ENCODE measurements around the gene CLSTN3.

CLSTN3 gene

DNA sequence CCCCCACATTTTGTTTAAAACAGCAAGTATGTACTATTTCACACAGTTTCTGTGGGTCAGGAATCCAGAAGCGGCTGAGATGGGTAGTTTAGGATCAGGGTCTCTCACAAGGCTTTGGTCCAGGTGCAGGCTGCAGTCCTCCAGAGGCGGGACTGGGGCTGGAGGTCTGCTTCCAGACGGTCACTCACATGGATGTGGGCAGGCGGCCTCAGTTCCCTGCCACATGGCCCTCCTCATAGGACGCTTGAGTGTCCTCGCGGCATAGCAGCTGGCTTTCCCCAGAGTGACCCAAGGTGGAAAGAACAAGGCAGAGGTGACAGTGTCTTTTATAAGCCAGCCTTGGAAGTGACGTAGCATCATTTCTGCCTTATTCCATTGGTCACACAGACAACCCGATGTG, 13.3 kb upstream of the CLSTN3 start (continued):
- no peak for TF ChIP-seq ZNF645 (tag by site-specific recombination; IDR thresholded peaks at IDR 0.05)
- TF ChIP-seq, protein P1, sequence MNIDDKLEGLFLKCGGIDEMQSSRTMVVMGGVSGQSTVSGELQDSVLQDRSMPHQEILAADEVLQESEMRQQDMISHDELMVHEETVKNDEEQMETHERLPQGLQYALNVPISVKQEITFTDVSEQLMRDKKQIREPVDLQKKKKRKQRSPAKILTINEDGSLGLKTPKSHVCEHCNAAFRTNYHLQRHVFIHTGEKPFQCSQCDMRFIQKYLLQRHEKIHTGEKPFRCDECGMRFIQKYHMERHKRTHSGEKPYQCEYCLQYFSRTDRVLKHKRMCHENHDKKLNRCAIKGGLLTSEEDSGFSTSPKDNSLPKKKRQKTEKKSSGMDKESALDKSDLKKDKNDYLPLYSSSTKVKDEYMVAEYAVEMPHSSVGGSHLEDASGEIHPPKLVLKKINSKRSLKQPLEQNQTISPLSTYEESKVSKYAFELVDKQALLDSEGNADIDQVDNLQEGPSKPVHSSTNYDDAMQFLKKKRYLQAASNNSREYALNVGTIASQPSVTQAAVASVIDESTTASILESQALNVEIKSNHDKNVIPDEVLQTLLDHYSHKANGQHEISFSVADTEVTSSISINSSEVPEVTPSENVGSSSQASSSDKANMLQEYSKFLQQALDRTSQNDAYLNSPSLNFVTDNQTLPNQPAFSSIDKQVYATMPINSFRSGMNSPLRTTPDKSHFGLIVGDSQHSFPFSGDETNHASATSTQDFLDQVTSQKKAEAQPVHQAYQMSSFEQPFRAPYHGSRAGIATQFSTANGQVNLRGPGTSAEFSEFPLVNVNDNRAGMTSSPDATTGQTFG (tag by site-specific recombination; IDR thresholded peaks at IDR 0.05; ENCODE audit: borderline replicate concordance): no peak
- TF ChIP-seq, protein P2, sequence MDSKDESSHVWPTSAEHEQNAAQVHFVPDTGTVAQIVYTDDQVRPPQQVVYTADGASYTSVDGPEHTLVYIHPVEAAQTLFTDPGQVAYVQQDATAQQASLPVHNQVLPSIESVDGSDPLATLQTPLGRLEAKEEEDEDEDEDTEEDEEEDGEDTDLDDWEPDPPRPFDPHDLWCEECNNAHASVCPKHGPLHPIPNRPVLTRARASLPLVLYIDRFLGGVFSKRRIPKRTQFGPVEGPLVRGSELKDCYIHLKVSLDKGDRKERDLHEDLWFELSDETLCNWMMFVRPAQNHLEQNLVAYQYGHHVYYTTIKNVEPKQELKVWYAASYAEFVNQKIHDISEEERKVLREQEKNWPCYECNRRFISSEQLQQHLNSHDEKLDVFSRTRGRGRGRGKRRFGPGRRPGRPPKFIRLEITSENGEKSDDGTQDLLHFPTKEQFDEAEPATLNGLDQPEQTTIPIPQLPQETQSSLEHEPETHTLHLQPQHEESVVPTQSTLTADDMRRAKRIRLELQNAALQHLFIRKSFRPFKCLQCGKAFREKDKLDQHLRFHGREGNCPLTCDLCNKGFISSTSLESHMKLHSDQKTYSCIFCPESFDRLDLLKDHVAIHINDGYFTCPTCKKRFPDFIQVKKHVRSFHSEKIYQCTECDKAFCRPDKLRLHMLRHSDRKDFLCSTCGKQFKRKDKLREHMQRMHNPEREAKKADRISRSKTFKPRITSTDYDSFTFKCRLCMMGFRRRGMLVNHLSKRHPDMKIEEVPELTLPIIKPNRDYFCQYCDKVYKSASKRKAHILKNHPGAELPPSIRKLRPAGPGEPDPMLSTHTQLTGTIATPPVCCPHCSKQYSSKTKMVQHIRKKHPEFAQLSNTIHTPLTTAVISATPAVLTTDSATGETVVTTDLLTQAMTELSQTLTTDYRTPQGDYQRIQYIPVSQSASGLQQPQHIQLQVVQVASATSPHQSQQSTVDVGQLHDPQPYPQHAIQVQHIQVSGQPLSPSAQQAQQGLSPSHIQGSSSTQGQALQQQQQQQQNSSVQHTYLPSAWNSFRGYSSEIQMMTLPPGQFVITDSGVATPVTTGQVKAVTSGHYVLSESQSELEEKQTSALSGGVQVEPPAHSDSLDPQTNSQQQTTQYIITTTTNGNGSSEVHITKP (tag by site-specific recombination; IDR thresholded peaks at IDR 0.05): no peak
- no peak for TF ChIP-seq CTCF (tag by site-specific recombination; IDR thresholded peaks at IDR 0.05)
- no peak for TF ChIP-seq ZNF248 (tag by site-specific recombination; IDR thresholded peaks at IDR 0.05)
- TF ChIP-seq, protein P3, sequence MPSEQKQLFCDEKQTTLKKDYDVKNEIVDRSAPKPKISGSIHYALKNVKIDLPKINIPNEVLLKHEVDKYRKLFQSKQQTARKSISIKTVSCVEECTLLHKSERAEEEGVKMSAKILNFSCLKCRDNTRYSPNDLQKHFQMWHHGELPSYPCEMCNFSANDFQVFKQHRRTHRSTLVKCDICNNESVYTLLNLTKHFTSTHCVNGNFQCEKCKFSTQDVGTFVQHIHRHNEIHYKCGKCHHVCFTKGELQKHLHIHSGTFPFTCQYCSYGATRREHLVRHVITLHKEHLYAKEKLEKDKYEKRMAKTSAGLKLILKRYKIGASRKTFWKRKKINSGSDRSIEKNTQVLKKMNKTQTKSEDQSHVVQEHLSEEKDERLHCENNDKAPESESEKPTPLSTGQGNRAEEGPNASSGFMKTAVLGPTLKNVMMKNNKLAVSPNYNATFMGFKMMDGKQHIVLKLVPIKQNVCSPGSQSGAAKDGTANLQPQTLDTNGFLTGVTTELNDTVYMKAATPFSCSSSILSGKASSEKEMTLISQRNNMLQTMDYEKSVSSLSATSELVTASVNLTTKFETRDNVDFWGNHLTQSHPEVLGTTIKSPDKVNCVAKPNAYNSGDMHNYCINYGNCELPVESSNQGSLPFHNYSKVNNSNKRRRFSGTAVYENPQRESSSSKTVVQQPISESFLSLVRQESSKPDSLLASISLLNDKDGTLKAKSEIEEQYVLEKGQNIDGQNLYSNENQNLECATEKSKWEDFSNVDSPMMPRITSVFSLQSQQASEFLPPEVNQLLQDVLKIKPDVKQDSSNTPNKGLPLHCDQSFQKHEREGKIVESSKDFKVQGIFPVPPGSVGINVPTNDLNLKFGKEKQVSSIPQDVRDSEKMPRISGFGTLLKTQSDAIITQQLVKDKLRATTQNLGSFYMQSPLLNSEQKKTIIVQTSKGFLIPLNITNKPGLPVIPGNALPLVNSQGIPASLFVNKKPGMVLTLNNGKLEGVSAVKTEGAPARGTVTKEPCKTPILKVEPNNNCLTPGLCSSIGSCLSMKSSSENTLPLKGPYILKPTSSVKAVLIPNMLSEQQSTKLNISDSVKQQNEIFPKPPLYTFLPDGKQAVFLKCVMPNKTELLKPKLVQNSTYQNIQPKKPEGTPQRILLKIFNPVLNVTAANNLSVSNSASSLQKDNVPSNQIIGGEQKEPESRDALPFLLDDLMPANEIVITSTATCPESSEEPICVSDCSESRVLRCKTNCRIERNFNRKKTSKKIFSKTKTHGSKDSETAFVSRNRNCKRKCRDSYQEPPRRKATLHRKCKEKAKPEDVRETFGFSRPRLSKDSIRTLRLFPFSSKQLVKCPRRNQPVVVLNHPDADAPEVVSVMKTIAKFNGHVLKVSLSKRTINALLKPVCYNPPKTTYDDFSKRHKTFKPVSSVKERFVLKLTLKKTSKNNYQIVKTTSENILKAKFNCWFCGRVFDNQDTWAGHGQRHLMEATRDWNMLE (tag by site-specific recombination; conservative IDR thresholded peaks at IDR 0.05; ENCODE audit: low read depth): no peak
- no peak for TF ChIP-seq ZNF785 (tag by site-specific recombination; IDR thresholded peaks at IDR 0.05)
- TF ChIP-seq GLIS1 (tag by site-specific recombination; IDR thresholded peaks at IDR 0.05): no peak
- no peak for TF ChIP-seq YY2 (tag by site-specific recombination; IDR thresholded peaks at IDR 0.05)
- TF ChIP-seq FEZF1 (tag by site-specific recombination; IDR thresholded peaks at IDR 0.05): no peak

DNA sequence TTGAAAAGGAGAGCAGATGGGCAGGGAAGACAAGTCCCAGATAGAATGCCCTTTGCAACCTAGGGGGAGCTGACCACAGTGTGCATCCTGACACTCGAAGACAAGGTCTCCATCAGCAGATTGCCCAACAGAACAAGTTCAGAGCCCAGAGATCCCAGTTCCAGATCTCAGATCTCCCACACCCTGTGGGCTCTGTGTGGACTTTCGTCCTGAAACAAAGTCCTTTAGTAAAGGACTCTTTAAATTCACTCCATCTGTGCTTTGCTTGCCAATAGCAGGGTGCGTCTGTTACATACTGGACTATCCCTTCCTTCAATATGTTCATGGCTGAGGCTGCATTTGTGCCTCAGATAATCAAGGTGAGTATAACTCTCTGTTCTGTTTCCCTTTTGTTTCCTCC, 12.5 kb upstream of the CLSTN3 start:
- Histone ChIP-seq H3K36me3 (ENCODE audit: control insufficient read depth in 2 of 2, insufficient read depth in 1 of 2, low read length in 2 of 2) (peaks cover 0 to 3% of the 10 kb centered on the region in 2 experiments; a peak in 1 of 3 replicates), H3K4me1 (ENCODE audit: control insufficient read depth, insufficient read depth, low read length) (no peaks in the 10 kb centered on the region), H3K4me3 (ENCODE audit: low read depth, low read length) (no peak overlapping the region), H3K27ac (ENCODE audit: extremely low read depth, low read depth, low read length) (no peak overlapping the region), H3K9me3 (ENCODE audit: control insufficient read depth, insufficient read depth, low read depth, low read length) (no peaks in the 10 kb centered on the region)
- ChIA-PET CTCF (interaction anchor here (0.5 to 1.4 kb wide), 4 partner anchors 7 to 46 kb away, joined by 3 to 4 read pairs (median 3); partner anchors contain the start of genes C1R and C1RL), POLR2A (no interaction called here)
- TF ChIP-seq ZNF558 (tag by site-specific recombination; IDR thresholded peaks at IDR 0.05) (no peak), OSR2 (tag by site-specific recombination; IDR thresholded peaks at IDR 0.05) (no peak), ZSCAN30 (tag by site-specific recombination; IDR thresholded peaks at IDR 0.05) (no peak), ZEB2 (tag by site-specific recombination; IDR thresholded peaks at IDR 0.05) (no peak), SALL2 (tag by site-specific recombination; IDR thresholded peaks at IDR 0.05; ENCODE audit: borderline replicate concordance) (no peak), ZNF266 (tag by site-specific recombination; IDR thresholded peaks at IDR 0.05; ENCODE audit: low read depth) (no peak), YY2 (tag by site-specific recombination; IDR thresholded peaks at IDR 0.05) (no peak), ZNF19 (tag by site-specific recombination; IDR thresholded peaks at IDR 0.05; ENCODE audit: low read depth) (no peak), ZNF239 (tag by site-specific recombination; IDR thresholded peaks at IDR 0.05) (no peak)
- TF ChIP-seq, protein P4, sequence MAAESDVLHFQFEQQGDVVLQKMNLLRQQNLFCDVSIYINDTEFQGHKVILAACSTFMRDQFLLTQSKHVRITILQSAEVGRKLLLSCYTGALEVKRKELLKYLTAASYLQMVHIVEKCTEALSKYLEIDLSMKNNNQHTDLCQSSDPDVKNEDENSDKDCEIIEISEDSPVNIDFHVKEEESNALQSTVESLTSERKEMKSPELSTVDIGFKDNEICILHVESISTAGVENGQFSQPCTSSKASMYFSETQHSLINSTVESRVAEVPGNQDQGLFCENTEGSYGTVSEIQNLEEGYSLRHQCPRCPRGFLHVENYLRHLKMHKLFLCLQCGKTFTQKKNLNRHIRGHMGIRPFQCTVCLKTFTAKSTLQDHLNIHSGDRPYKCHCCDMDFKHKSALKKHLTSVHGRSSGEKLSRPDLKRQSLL (tag by site-specific recombination; IDR thresholded peaks at IDR 0.05): no peak
- TF ChIP-seq, protein P5, sequence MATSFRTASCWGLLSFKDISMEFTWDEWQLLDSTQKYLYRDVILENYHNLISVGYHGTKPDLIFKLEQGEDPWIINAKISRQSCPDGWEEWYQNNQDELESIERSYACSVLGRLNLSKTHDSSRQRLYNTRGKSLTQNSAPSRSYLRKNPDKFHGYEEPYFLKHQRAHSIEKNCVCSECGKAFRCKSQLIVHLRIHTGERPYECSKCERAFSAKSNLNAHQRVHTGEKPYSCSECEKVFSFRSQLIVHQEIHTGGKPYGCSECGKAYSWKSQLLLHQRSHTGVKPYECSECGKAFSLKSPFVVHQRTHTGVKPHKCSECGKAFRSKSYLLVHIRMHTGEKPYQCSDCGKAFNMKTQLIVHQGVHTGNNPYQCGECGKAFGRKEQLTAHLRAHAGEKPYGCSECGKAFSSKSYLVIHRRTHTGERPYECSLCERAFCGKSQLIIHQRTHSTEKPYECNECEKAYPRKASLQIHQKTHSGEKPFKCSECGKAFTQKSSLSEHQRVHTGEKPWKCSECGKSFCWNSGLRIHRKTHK (tag by site-specific recombination; IDR thresholded peaks at IDR 0.05): no peak

Data from HEK293 (cell line).